ENCODE data around the gene P2RY14. TPM values are rescaled to one million over a fixed set of nuclear protein-coding genes. Genes with fewer than 3 reads are reported as not detected.

P2RY14 gene
- not detected in 2 replicates for total RNA-seq

DNA sequence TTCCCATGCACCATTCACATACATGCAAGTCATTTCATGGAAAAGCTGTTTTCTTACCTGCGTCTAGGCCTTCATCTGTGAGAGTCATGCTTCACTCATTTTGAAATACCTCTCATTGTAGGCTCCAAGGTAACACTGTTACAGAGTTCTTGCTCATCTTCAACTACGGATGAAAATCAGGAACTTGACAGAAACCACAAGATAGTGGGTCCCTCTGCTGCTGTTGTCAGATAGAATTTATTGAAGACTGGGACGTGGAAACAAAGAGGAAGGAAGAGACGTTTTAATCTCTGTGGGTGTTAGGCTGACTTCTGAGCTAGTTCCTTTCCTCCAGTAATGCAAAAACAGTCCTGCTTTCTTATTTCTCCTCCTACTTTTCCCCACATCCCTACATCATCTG lies at the start of gene P2RY14:
P2RY14 (minus strand) TSS at position 313 of the 400 bp plus-strand sequence. CDS start 64,226 bp downstream, outside the sequence.

DNA sequence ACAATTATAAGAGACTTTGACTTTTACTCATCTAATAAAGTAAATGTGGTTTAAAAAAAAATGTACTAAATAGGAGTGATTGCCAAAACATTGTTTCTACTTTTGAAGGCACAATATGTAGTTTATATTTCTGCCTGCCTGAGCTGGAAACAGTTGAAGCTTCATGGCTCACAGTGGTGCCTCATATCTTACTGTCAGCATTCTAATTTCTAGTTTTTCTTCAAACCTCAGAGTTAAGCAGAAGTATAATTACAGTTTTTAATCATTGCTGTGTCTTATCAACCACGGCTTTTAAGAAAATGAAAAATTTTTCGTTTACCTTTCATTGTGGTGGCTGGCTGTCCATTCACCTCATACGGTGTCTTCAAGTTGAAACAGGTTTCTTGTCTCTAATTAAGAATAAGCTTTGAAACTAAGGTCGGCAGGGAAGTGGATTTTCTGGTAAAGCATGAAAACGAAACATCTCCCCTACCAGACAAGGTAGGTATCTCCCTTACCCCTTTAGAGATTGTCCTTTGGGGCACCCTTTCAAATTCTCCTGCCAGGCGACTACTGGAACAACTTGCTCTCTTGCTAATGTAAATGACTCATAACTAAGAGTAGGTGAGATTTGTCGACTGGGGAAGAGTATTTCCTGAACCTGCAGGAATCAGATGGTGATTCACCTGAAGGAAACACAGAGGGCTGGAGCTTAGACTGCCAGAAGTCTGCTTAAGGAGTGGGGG lies 38.1 kb upstream of the P2RY14 start, which contains the start of gene GPR87:
GPR87 (minus strand) TSS at position 554 of the 725 bp plus-strand sequence. CDS start 16,720 bp downstream, outside the sequence.

DNA sequence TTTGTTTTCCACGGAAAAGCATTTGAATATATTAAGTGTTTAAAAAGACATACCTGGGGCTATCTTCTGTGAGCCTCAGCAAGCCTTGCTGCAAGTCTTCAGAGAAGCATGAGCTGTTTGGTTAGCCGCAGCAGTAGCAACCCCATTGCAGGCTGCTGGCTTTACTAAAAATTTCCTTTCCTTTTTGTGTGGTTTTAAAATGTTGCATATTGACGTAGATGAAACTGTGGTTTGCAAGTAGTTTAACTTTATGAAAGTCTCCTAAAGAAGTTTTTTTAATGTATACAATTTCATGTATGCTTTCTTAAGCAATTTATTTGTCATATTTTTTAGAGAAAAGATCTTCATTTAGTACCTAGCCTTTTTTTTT lies 75.3 kb downstream of the P2RY14 start, which contains the start of gene GPR171:
GPR171 (minus strand) TSS at position 166 of the 370 bp plus-strand sequence. CDS start 3,830 bp downstream, outside the sequence.

Other genes with a start within 250 kb of the P2RY14 start
- 0.29 and 0.35 TPM in 2 replicates for gene MED12L, start 192.9 kb downstream of the P2RY14 start, total RNA-seq
- not detected in 2 replicates for gene GPR171, start 75.3 kb downstream of the P2RY14 start, total RNA-seq
- gene GPR87, start 38.3 kb upstream of the P2RY14 start, total RNA-seq = 1.9 and 3.2 TPM in 2 replicates
- gene P2RY13, start 51.0 kb upstream of the P2RY14 start, total RNA-seq = not detected in 2 replicates
- not detected in 2 replicates for gene P2RY12, start 106.2 kb upstream of the P2RY14 start, total RNA-seq
- gene IGSF10, start 182.5 kb upstream of the P2RY14 start, total RNA-seq = 0.29 and 0.71 TPM in 2 replicates